Measurements from ENCODE around the gene CYP2R1. TPM values are rescaled to one million over a fixed set of nuclear protein-coding genes. Genes with fewer than 3 reads are reported as not detected.

Gene CYP2R1
- total RNA-seq, 1 experiment from 2014 or later = 18.3 TPM

- POLR2A ChIA-PET = interaction anchor here (0.8 kb wide), 1 partner anchor 8 kb away, joined by 3 read pairs; no protein-coding TSS in a partner anchor
- BruUV-seq (replicated peaks) = no TSS peak
- H3K79me2 ChIP-seq (ENCODE audit: insufficient read depth, low read length) = no peaks in the 10 kb centered on the region
- TF ChIP-seq ZFX (IDR thresholded peaks at IDR 0.05) = no peak
- TF ChIP-seq JUND (IDR thresholded peaks at IDR 0.05) = no peak
- TF ChIP-seq MAX (IDR thresholded peaks at IDR 0.05) = peak; percentile 75
- no peak for TF ChIP-seq ZBTB33 (IDR thresholded peaks at IDR 0.05; ENCODE audit: extremely low read depth, insufficient replicate concordance, low read length)
- no peak for TF ChIP-seq EGR1 (IDR thresholded peaks at IDR 0.05; ENCODE audit: low read depth)
- TF ChIP-seq FOSL1 (IDR thresholded peaks at IDR 0.05; ENCODE audit: low read depth) = no peak
- no peak for TF ChIP-seq ELF1 (IDR thresholded peaks at IDR 0.05; ENCODE audit: borderline replicate concordance, low read depth)
- TF ChIP-seq CBX3 (IDR thresholded peaks at IDR 0.05; ENCODE audit: low read depth) = peak; percentile 55; the same call in 1 of the 2 replicates
- no peak for TF ChIP-seq RAD21 (IDR thresholded peaks at IDR 0.05; ENCODE audit: low read depth)
- TF ChIP-seq SRF (IDR thresholded peaks at IDR 0.05; ENCODE audit: low read depth) = no peak
- peak; percentile 92 for TF ChIP-seq CEBPB (IDR thresholded peaks at IDR 0.05; ENCODE audit: low read depth)
- no peak for TF ChIP-seq YY1 (IDR thresholded peaks at IDR 0.05; ENCODE audit: extremely low read depth, insufficient replicate concordance, low read depth, low read length)
- no peak for TF ChIP-seq ZNF274 (IDR thresholded peaks at IDR 0.05; ENCODE audit: low read depth, low read length)
- TF ChIP-seq SP1 (IDR thresholded peaks at IDR 0.05; ENCODE audit: low read depth) = 0 out of 2 replicates have a peak, but pooled peaks have one; percentile 28
- no peak for TF ChIP-seq TCF7L2 (IDR thresholded peaks at IDR 0.05; ENCODE audit: borderline replicate concordance, extremely low read depth, insufficient read depth, insufficient read length)
- no peak for TF ChIP-seq EZH2phosphoT487 (IDR thresholded peaks at IDR 0.05; ENCODE audit: borderline replicate concordance)
- peak; percentile 66 for TF ChIP-seq POLR2AphosphoS5 (IDR thresholded peaks at IDR 0.05; ENCODE audit: low read depth, low read length)
- TF ChIP-seq SIN3A (IDR thresholded peaks at IDR 0.05; ENCODE audit: low read depth) = no peak
- no peak for TF ChIP-seq CTCF (IDR thresholded peaks at IDR 0.05 in 2 of 3, conservative IDR thresholded peaks at IDR 0.05 in 1 of 3; ENCODE audit: borderline replicate concordance in 1 of 3, insufficient read depth in 1 of 3, low read depth in 2 of 3, low read length in 2 of 3)
- no peak for TF ChIP-seq POLR2A (IDR thresholded peaks at IDR 0.05; ENCODE audit: borderline replicate concordance, extremely low read depth, insufficient read depth, insufficient read length)
- 0 out of 2 replicates have a peak, but pooled peaks have one; percentile 33 for TF ChIP-seq ATF3 (IDR thresholded peaks at IDR 0.05)
Measured at GRCh38 chr11:14852571-14853177, 39.4 kb downstream of the CYP2R1 start.

More at GRCh38 chr11:14852571-14853177, 39.4 kb downstream of the CYP2R1 start:
- H3K4me3 ChIP-seq (replicated peaks in 1 of 2; ENCODE audit: low read depth in 1 of 2, low read length in 2 of 2) = no peak overlapping the region
- H3K4me1 ChIP-seq (ENCODE audit: control insufficient read depth in 1 of 2, insufficient read depth in 2 of 2, low read length in 2 of 2) = no peaks in the 10 kb centered on the region
- H4K20me1 ChIP-seq (ENCODE audit: insufficient read depth) = no peaks in the 10 kb centered on the region
- DNase-seq (ENCODE audit: low read depth, low spot score) (peak; percentile 33), ATAC-seq (no peak)
- no peaks in the 10 kb centered on the region for H3K27me3 ChIP-seq (ENCODE audit: insufficient read depth, low read length)
- intact Hi-C loops (cut with micrococcal nuclease) = loop anchor here (5.0 kb wide), 1 partner anchor 40 kb away; the partner anchor contains the start of gene CYP2R1
- H3K9me3 ChIP-seq (ENCODE audit: control insufficient read depth in 1 of 2, insufficient read depth in 1 of 2, low read depth in 1 of 2, low read length in 2 of 2) = no peaks in the 10 kb centered on the region
- H3K36me3 ChIP-seq (ENCODE audit: control insufficient read depth in 1 of 2, insufficient read depth in 2 of 2, low read length in 2 of 2) = no peaks in the 10 kb centered on the region
- no peak overlapping the region for H3K27ac ChIP-seq (ENCODE audit: low read depth, low read length)
- no peaks in the 10 kb centered on the region for H3K9me2 ChIP-seq (ENCODE audit: insufficient read depth)
- ChIA-PET RAD21 (ENCODE audit: low non-redundant PET in 1 of 2, low total read pairs in 2 of 2, uncharacterized antibody in 2 of 2, unreplicated experiment in 2 of 2) (no interaction called here), CTCF (no interaction called here)
- no peak overlapping the region for H2AFZ ChIP-seq (ENCODE audit: low read depth, low read length, poor library complexity, severe bottlenecking)
- H3K4me2 ChIP-seq (ENCODE audit: low read length) = no peak overlapping the region
- no peak overlapping the region for H3K9ac ChIP-seq (ENCODE audit: low read length)

Measured in HCT116 (cell line).